HG02798 (cell line): ENCODE measurements around the gene LGMN.
"Not testable (repeated sequence)": the region's sequence is repeated elsewhere in the genome, so short reads cannot be mapped to it uniquely, and the experiment has no call there.

Source experiments
- ATAC-seq: cut with Tn5 transposase; IDR thresholded peaks from one replicate; pipeline ENCODE4 v1.9.1; 2021; ENCODE audit warnings: mild to moderate bottlenecking; ENCODE audit not compliant: unreplicated experiment, poor library complexity

The LGMN gene

DNA sequence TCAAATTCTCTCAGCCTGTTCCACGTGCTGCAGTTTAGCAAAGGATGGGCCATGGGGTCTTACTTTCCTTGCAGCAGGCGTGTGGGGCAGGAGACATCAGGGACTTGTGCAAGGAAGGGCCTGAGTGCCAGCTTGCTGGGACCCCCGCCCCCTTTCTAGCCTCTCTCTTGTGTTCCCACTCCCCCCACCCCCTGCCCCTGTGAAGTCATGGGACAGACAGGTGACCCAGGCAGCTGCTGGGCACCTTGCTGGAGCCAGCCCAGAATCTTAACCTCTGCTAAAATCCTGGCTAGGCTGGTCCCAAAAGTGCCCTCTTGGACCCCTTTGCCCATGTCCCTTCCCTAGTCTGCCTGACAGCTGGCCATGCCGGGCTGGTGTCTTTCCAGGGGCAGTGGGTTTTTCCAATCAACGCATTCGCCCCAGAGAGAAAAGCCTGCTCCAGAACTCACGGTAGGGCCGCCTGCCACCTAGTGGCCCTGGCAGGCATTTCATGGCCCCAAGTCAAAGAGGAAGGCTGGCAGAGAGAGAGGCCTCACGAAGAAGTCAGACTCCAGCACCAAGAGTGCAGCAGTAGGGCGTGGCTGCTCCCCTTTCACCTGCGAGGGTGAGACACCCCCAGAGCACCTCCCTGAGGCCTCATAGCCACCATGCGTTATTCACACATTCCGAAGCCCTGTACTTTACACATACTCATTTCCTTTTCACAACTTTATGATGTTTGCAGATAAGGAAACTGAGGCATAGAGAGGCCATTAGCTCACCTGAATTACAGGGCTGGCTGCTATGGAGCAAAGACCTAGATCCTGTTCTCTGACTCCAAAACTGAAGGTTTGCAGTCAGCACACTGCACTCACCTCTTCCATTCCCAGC is 67.4 kb downstream of the LGMN start:
- ATAC-seq = peak; percentile 35

DNA sequence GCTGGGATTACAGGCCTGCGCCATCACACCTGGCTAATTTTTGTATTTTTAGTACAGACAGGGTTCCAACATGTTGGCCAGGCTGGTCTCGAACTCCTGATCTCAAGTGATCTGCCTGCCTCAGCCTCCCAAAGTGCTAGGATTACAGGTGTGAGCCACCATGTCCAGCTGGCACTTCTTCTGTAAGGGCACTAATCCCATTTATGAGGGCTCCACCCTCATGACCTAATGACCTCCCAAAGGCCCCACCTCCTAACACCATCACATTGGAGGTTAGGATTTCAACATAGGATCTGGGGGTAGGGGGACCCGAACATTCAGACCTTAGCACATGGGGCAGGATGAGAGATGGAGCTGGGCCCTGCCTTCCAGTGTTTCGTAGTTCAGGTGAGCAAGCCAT is 68.1 kb downstream of the LGMN start:
- ATAC-seq = not testable (repeated sequence)

DNA sequence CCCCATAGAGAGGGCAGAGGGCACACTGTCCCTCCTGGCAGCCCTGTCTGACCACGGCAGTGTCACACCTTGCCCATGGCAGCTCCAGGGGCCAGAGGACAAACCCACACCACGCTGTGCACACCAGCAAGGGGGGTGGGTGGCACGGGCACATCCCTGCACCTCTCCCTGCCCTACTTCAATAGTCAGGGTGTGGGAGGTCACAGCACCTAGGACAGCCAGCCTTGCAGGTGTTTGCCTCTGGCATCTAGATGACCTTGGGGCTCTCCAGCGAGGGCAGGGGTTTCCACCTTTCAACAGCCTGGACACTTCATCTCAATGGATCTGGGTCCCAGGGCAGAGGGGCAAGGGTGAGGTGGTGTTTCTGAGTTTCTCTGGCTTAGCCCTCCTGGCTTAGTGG is 69.2 kb downstream of the LGMN start:
- ATAC-seq = no peak

DNA sequence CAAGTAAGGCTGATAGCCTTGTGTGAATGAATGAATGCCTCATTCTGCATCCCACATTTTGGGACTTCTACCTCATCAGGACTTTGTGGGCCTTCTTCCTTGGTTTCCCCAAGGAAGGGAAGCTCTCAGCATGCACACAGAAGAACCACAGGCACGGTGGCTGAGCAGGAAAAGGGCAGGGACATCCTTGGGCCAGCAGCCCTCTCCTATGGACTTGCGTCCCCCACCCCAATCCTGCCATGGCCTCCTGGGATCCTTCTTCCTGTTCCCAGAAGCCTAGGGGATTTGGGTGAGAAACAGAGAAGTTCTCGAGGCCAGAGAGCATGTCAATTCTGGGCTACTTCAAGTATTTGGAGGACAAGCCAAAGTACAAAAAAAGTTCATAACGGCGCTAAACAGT is 69.7 kb downstream of the LGMN start:
- no peak for ATAC-seq

DNA sequence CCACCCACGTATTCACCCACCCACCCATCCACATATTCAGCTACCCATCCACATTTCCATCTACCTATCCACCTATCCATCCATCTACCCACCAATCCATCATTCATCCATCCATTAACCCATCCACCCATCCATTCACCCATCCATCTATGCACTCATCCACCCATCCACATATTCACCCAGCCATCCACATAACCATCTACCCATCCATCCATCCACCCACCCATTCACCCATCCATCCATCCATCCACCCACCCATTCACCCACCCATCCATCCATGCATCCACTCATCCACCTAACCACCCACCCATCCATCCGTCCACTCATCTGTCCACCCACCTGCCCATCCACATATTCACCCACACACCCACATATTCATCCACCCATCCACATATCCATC is 70.5 kb downstream of the LGMN start:
- ATAC-seq = no peak

DNA sequence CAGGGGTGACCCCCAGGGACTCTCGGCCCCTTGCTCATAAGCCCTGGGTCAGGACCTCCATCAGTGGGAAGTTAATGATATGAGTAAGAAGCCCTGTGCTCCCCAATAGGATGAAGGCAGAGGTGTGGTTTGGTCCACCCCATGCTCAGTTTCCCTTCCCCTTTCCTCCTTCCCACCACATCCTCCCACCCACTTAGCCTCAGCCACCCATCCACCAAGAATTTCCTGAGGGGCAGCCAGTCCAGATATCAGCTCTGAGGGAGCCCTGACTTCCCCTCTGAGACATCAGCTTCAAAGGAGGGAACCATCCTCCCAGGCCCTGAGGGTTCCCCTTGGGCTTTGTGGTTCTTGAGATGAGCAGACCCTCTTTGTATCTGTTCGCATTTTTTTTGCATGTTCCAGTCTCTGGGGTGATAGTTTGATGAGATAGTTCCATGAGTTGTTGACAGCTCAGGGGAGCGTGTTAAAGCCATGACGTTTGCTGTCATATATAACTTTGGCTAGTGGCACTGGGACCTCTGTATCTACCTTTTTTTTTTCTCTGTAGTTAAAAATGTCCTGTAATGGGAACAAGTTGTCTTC is 71.2 kb downstream of the LGMN start:
- ATAC-seq = peak; percentile 77

DNA sequence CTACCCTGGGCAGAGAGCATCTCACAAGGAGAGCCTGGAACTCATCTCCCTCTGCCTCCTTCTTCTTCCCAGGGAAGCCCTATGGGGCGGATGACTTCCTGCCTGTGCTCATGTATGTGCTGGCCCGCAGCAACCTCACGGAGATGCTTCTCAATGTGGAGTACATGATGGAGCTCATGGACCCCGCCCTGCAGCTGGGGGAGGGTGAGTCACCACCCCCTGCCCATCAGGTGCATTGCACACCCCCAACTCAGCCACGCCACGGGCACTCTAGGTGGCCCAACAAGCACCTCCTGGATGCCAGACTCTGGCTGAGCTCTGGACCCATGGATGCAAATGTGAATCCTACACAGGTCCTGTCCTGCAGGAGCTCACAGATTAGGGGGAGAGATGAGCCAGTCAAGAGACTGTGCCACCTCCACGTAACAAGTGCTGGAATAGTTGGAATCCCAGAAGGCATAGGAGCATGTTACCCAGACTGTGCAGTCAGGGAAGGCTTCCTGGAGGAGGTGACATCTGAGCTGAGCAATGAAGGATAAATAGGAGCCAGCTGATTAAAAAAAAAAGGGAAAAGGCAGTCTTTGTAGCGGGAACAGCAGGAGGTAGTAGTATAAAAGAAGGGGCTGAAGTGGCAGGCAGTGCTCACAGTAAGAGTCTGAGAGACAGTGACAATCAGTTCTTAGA is 71.9 kb downstream of the LGMN start:
- ATAC-seq = no peak

DNA sequence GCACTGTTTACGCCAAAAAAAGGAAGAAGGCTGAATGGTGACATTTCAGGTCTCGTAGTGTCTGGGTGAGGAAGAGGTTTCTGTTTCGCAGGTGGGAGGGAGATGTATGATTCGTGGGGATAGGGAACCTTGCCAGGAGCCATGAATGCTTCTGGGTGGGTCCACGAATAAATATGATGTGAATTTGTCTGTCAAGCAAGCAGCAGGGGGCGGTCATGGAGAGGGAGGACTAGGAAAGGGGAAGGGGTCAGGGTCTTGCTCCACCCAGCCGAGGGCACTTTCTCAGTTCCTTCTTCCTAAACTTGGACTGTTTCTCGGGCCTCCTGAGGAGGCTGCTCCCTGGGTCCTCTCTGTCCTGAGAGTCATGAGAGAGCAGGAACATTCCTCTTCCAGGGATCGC is 72.5 kb downstream of the LGMN start:
- ATAC-seq = no peak

DNA sequence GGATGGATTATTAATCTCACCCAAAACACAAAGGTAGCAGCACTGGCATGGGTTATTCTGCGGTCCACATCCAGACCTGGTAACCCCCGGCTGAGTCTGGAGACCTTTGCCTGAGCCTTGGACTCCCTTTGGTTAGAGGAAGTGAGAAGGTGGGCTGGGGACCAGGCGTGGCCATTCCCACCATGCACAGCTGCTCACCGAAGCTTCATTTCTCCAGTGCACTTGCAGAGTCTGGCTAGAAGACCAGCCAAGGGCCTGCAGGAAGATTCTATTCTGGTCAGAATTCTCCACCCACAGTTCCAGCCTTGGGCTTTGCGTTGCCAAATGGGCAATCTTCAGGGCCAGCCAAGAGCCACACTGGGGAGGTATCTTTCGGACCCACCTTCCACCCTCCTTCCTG is 73.0 kb downstream of the LGMN start:
- no peak for ATAC-seq

DNA sequence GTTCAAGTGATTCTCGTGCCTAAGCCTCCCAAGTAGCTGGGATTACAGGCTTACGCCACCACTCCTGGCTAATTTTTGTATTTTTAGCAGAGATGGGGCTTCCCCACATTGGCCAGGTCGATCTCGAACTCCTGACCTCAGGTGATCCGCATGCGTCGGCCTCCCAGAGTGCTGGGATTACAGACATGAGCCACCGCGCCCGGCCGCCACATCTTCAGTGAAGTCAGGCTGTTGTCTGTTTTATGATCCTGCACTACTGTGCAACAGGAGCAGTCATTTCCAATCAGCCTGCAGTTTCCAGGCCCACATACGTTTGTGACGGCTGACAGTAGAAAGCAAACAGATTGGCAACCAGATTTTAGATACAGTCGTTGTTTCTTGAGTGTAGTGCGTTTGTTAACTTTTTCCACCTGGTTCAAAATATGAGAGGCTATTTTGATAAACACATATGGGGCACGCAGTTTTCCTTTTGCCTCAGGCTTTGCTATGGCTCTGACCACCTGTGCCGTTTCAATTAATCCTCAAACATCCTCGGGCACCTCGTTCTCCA is 74.8 kb downstream of the LGMN start:
- ATAC-seq = no peak

DNA sequence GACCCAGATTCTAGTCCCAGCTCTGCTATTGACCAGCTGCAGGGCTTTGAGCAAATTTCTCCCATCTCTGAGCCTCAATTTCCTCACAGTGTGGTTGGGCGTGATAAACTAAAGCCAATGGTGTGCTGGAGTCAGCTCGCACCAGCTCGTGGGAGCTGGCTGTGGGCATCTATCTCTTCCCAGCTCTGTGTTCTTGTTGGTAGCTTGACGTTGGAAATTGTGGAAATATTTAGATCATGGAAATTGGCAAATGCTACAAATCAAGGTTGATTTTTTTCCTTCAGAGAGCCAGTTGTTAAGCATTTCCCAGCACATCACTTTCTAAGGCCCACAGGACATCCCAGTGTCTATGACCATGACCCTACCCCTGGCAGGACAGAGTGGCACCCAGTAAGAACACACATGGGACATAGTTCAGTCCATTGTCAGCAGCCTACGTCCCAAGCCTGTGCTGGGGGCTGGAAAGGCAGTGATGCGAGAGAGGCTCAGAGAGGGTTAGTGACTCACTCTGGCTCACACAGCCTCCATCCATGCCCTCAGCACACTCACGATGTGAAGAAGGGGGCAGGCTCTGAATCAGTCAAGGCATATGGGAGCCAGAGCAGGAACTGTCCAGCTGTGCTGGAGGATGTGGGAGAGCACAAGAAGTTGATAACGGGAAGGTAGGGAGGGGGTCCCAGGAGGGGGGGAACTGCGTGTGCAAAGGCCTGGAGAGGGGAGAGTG is 77.6 kb downstream of the LGMN start:
- no peak for ATAC-seq

DNA sequence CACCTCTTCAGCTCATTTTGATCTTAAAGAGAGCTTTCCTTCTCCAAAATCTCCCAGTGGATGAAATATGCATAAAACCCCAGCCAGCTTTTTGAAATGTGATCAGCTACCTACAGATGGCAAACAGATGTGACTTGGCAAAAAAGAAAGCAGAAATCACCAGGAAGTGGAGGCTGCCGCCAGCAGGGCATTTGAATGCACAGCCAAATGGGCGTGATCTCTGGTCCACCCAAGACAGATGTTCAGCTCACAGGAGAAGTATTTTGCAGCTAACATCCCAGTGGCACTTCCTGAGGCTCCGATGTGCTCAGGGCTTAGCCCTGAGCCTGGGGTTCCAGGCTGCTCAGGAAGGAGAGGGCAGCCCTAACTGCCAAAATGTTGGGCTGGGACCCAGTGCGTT is 78.3 kb downstream of the LGMN start:
- no peak for ATAC-seq

DNA sequence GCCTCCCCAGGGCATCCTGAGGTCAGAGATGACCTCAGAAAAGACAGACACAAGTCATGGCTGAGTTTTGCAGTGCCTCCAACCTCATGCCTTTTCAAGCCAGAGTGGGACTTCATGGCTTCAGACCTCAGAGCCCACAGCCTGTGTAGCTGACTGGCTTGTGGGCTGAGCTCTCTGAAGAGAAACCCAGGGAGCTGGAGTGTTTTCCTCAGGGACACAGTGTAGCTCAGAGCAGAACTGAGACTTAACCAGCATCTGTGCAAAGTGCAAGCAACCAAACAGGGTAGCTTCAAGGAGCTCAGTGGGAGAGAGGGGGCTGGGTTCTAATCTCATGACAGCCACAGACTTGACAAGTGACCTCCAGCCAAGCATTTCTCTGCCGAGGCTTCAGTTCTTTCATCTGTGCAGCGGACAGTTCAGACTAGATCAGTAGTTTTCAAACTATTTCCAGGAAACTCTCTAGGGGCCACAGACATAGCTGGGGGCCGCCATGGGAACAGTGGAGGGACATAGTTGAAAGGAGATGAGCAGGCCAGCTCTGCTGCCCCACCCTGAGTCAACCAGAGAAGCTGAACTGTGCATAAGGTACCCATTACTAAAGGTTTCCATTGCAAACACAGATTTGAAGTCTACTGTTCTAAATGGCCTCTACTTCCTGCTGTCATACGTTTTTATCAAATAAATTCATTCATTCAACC is 80.0 kb downstream of the LGMN start:
- peak; percentile 45 for ATAC-seq

DNA sequence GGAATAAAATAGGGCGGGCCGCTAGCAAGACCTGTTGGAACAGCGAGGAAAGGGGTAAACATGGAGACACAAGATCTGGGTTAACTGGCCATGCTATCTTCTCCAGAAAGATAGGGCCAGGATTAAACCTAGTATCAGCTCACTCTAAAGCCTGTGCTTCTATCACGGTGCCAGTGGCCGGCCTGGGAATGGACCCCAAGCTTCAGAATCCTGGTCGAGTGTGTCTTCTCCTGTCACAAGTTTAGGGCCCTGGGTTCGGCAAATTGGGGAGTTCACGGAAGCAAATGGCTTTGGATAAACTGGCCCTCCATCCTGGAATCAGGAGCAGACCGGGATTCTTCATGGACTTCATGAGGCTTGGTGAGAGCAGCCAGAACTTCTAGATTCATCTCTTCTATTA is 82.2 kb downstream of the LGMN start:
- ATAC-seq = no peak

DNA sequence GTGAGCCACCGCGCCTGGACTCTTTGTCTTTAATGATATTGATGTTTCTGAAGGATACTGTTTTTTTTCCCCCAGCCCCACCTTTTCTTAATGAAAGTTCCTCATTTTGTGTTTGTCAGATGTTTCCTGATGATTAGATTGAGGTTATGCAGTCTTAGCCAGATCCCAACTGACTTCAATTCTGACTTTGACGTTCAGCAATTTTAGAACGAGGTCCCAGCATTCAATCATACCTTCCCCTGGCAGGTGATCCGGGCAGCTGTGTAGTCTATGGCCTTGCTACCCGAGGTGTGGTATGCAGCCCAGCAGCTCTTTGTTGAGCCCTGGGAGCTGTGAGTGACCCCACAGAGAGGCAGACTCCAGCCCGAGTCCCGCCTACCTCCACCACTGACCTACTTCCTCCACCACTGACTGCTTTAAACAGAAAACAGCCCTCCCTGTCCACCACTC is 82.7 kb downstream of the LGMN start:
- no peak for ATAC-seq

DNA sequence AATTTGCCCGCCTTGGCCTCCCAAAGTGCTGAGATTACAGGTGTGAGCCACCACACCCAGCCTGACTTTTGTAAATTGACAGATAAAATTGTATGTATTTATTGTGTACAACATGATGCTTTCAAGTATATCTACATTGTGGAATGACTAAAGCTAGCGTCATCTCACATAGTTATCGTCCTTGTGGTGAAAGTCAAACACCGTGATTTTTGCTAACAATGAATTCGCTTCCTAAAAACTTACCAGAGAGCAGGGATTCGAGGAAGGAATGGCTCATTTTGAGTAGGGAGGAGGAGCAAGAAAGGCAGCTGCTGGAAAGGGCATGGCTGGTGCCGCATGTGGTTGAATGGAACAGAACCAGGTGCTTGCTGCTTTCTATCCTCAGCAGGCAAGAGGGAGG is 85.4 kb downstream of the LGMN start:
- no peak for ATAC-seq

DNA sequence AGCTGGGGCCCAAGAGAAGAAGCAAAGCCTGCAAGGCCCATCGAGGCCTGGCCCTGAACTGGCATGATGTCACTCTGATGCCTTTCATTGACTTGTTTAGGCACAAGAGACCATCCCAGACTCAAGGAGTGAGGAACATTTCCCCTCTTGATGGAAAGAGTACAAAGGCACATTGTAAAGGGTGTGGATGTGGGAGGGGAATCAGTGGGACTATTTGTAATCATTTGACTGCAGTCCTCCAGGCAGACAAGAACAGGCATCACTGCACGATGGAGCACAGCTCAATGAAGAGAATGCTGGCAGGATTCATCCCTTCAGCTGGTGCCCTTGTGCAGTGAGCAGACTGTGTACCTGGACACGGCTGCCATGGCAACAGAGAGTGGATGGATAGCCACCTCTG is 87.9 kb downstream of the LGMN start:
- no peak for ATAC-seq

DNA sequence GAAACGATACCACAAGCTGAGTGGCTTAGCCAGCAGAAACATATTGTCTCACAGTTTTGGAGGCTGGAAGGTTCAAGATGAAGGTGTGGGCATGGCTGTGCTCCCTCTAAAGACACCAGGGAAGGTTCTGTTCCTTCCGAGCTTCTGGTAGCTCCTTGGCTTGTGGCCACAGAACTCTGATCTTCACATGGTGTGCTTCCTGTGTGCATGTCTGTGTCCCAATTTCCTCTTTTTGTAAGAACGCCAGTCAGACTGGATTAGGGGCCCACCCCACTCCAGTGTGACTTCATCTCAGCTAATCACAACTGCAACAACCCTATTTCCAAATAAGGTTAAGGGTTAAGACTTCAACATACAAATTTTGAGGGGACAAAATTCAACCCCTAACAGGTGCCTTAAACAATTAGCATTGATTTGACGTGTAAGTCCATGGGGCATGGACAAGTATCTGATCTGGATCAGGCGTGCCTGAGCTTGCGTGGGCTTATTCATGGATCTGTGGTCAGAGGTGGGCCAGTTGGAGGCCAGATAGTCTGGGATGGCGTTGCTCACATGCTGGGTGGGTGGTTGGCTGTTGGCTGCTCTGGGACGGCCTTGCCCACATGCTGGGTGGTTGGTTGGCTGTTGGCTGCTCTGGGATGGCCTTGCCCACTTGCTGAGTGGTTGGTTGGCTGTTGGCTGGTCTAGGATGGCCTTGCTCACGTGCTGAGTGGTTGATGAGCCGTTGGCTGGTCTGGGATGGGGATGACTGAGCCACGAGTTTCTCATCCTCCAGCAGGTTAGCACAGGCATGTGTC is 88.5 kb downstream of the LGMN start:
- no peak for ATAC-seq

DNA sequence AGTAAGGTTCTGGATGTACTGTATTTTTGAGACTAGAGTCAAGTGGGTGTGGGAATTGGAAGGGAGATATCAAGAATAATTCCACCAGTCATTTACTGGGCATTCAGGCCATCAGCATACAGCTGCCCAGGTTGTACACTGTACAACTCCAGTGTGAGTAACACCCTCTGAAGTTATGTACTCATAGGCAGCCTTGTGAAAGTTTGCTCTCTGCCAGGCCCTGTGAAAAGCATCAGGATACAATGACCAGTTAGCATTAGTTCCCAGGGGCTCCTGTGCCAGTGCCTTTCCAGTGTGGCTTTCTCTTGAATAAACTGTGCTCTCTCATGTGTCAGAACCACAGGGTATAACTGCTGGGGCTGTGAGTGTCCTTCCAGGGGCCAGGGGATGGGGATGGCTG is 89.7 kb downstream of the LGMN start:
- ATAC-seq = no peak
